Measurements from ENCODE around the gene POP5.
"Not testable (repeated sequence)": the region's sequence is repeated elsewhere in the genome, so short reads cannot be mapped to it uniquely, and the experiment has no call there.

POP5 gene

GRCh38 chr12:120536064-120536791 lies 45.0 kb downstream of the POP5 start:
- DNase-seq, result no peak

- DNase-seq, result peak; percentile 67
Measured at GRCh38 chr12:120534703-120535655, 46.2 kb downstream of the POP5 start.

- peak; percentile 90 for DNase-seq
Measured at GRCh38 chr12:120534203-120534702, 46.9 kb downstream of the POP5 start, which contains the start of gene RNF10. RNF10 (plus strand) TSS chr12:120534356; CDS start chr12:120534812, 456 bp downstream.

- no peak for DNase-seq
Measured at GRCh38 chr12:120532701-120533238, 48.4 kb downstream of the POP5 start.

GRCh38 chr12:120530418-120530761 lies 50.8 kb downstream of the POP5 start:
- not testable (repeated sequence) for DNase-seq

DNA sequence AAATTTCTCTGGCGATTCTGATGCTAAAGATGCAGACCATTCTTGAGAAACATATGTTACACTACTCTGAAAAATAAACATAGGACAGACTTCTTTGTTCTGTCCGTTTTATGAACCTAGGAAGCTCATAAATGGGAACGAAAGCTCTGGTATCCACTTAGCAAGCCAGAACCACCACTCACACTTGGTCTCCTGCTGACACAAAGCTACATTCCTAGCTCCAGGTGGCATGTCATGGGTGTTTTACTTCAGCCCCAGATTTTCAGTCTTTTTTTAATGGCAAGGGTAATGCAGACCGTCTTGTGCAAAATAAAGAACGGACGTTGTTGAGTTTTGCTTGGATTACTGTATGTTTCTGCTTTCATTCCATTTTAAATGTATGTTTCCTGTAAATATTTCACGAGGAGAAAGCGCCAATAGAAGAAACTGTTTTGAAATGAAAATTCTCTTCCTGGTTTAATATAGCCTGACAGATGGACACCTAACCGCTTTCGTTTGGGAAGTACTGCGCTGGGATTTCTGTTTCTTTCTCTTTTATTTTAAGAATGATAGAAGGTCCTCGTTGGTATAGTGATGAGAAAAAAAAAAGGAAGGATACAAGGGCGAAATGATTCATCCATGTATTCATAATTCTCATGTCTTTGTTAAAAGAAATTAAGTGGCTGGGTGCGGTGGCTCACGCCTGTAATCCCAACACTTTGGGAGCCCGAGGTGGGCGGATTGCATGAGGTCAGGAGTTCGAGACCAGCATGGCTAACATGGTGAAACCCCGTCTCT lies 51.4 kb downstream of the POP5 start:
- peak; percentile 53 for DNase-seq

- peak; percentile 88 for DNase-seq
Measured at GRCh38 chr12:120528861-120529525, 52.2 kb downstream of the POP5 start, which contains the start of gene COQ5. COQ5 (minus strand) TSS chr12:120529158; CDS start chr12:120529141, 17 bp downstream.

Data from fibroblast of skin of right quadriceps (primary cell).